HepG2 (cell line): Measurements from ENCODE around the gene MLN. TPM values are rescaled to one million over a fixed set of nuclear protein-coding genes. Genes with fewer than 3 reads are reported as not detected.

Experiments
- ATF1 ChIP-seq: IDR thresholded peaks from 2 replicates; pipeline ENCODE4 v1.6.1; 2016; ENCODE audit warnings: mild to moderate bottlenecking, control low read depth
- HOXA3 ChIP-seq: sonication (generic); formaldehyde crosslinking; IDR thresholded peaks from 2 replicates; pipeline ENCODE4 v1.5.0; 2020; ENCODE audit warnings: missing genetic modification reagents
- MAFK ChIP-seq, 2 experiments: IDR thresholded peaks in 1 of 2; conservative IDR thresholded peaks in 1 of 2; 2 replicates each; pipeline ENCODE4 v1.6.1; 2011; ENCODE audit warnings: improper control_type of control experiment in 2 of 2, low read length in 2 of 2
- PLRG1 ChIP-seq: fragments of 450-650 bp; conservative IDR thresholded peaks from 2 replicates; pipeline ENCODE4 v1.6.1; 2016
- POGK ChIP-seq: sonication (generic); formaldehyde crosslinking; conservative IDR thresholded peaks from 2 replicates; pipeline ENCODE4 v1.8.0; 2022; ENCODE audit warnings: mild to moderate bottlenecking, moderate library complexity, missing genetic modification reagents
- STAT6 ChIP-seq: sonication (generic); formaldehyde crosslinking; IDR thresholded peaks from 2 replicates; pipeline ENCODE4 v1.4.0; 2020; ENCODE audit warnings: missing genetic modification reagents, mild to moderate bottlenecking, borderline replicate concordance
- TEAD2 ChIP-seq: sonication (generic); formaldehyde crosslinking; IDR thresholded peaks from 2 replicates; pipeline ENCODE4 v1.9.0; 2021; ENCODE audit warnings: missing genetic modification reagents
- ZBTB26 ChIP-seq: IDR thresholded peaks from 2 replicates; pipeline ENCODE4 v1.6.1; 2016; ENCODE audit warnings: missing compliant biosample characterization, missing genetic modification reagents, borderline replicate concordance
- ZNF329 ChIP-seq: sonication (generic); formaldehyde crosslinking; IDR thresholded peaks from 2 replicates; pipeline ENCODE4 v1.9.0; 2021; ENCODE audit warnings: low read depth, mild to moderate bottlenecking, missing genetic modification reagents
- ZNF598 ChIP-seq: sonication (generic); formaldehyde crosslinking; IDR thresholded peaks from 2 replicates; pipeline ENCODE4 v1.5.1; 2020; ENCODE audit warnings: mild to moderate bottlenecking, missing genetic modification reagents, borderline replicate concordance
- ZNF619 ChIP-seq: sonication (generic); formaldehyde crosslinking; IDR thresholded peaks from 2 replicates; pipeline ENCODE4 v1.4.0; 2020; ENCODE audit warnings: mild to moderate bottlenecking, missing genetic modification reagents
- ZNF780A ChIP-seq: sonication (generic); formaldehyde crosslinking; IDR thresholded peaks from 2 replicates; pipeline ENCODE4 v1.8.0; 2022; ENCODE audit warnings: mild to moderate bottlenecking, missing genetic modification reagents, moderate library complexity
- polyA plus RNA-seq, 8 experiments: library from polyadenylated mRNA; depleted of rRNA in 3 of 8; stranded (reverse) in 7 of 8; unstranded in 1 of 8; fragments of >200 nt; fragmentation: Illumina TruSeq in 4 of 8; extraction: Trizol in 4 of 8; gene quantifications; 2 replicates each; pipeline versions ENCODE4 v1.2.1 to v1.2.3, GENCODE V29; 2011 to 2016; ENCODE audit warnings: low read depth in 4 of 8, missing spikeins in 1 of 8, mixed read lengths in 1 of 8; ENCODE audit not compliant: insufficient read depth in 1 of 8
- total RNA-seq, 5 experiments: library from RNA; depleted of rRNA; stranded (reverse); fragments of >200 nt; fragmentation: Illumina TruSeq; extraction: Trizol; gene quantifications; 2 replicates each; pipeline ENCODE4 v1.2.3, GENCODE V29; 2016; ENCODE audit warnings: low read depth in 1 of 5

Gene MLN
- total and polyA plus RNA-seq, 2 of the 13 experiments (the other 11 are each of a cell fraction or from before 2014, with no cell fraction given), result not detected

- TF ChIP-seq ZBTB26 (CRISPR knock-in tag) (0 out of 2 replicates have a peak, but pooled peaks have one; percentile 10), ZNF329 (CRISPR knock-in tag) (no peak), ZNF598 (CRISPR knock-in tag) (no peak), ZNF780A (CRISPR knock-in tag) (no peak), HOXA3 (CRISPR knock-in tag) (no peak), ZNF619 (CRISPR knock-in tag) (no peak), POGK (no peak), ATF1 (CRISPR knock-in tag) (no peak), TEAD2 (CRISPR knock-in tag) (no peak), MAFK (conservative IDR thresholded peaks at IDR 0.05 in 1 of 2, IDR thresholded peaks at IDR 0.05 in 1 of 2; ENCODE audit: low read length in 2 of 2) (no peak), PLRG1 (no peak), STAT6 (CRISPR knock-in tag) (no peak)
Observed at GRCh38 chr6:33838983-33839382, 35.2 kb upstream of the MLN start (continued).
